HepG2 (cell line): ENCODE results near the gene UQCRC1. TPM values are rescaled to one million over a fixed set of nuclear protein-coding genes. Genes with fewer than 3 reads are reported as not detected.

Source experiments
- CC2D1A ChIP-seq: sonication (generic); formaldehyde crosslinking; IDR thresholded peaks from 2 replicates; pipeline ENCODE4 v1.8.1; 2023; ENCODE audit warnings: mild to moderate bottlenecking, missing genetic modification reagents
- CREB1 ChIP-seq, 2 experiments: fragments of 450-650 bp in 1 of 2; IDR thresholded peaks; 2 replicates each; pipeline ENCODE4 v1.6.1; 2016 to 2017; ENCODE audit warnings: control low read depth in 1 of 2, mild to moderate bottlenecking in 1 of 2, missing compliant biosample characterization in 1 of 2, missing genetic modification characterization in 1 of 2
- ELF3 ChIP-seq: IDR thresholded peaks from 2 replicates; pipeline ENCODE4 v1.6.1; 2016; ENCODE audit warnings: missing genetic modification reagents, missing compliant biosample characterization
- FOXC1 ChIP-seq: sonication (generic); formaldehyde crosslinking; IDR thresholded peaks from 2 replicates; pipeline ENCODE4 v1.8.0; 2022; ENCODE audit warnings: mild to moderate bottlenecking, missing genetic modification reagents, borderline replicate concordance
- NFATC3 ChIP-seq: sonication (generic); formaldehyde crosslinking; IDR thresholded peaks from 2 replicates; pipeline ENCODE4 v1.5.1; 2020; ENCODE audit warnings: mild to moderate bottlenecking, missing genetic modification reagents
- RARA ChIP-seq: IDR thresholded peaks from 2 replicates; pipeline ENCODE4 v1.6.1; 2016; ENCODE audit warnings: missing genetic modification reagents, missing compliant biosample characterization
- RORA ChIP-seq: sonication (generic); formaldehyde crosslinking; IDR thresholded peaks from 2 replicates; pipeline ENCODE4 v1.5.0; 2020; ENCODE audit warnings: mild to moderate bottlenecking, missing genetic modification reagents, moderate library complexity
- TOE1 ChIP-seq: sonication (generic); formaldehyde crosslinking; IDR thresholded peaks from 2 replicates; pipeline ENCODE4 v1.4.0; 2020; ENCODE audit warnings: mild to moderate bottlenecking, missing genetic modification reagents
- U2AF1 ChIP-seq: fragments of 200-400 bp; formaldehyde crosslinking; optimal IDR thresholded peaks from 2 replicates; pipeline ENCODE3; 2017; ENCODE audit warnings: mild to moderate bottlenecking, low read depth, low read length
- ZFP36 ChIP-seq: fragments of 150-350 bp; IDR thresholded peaks from 2 replicates; pipeline ENCODE4 v1.6.1; 2018; ENCODE audit warnings: borderline replicate concordance, low read length, low read depth; ENCODE audit not compliant: partially characterized antibody
- ZIK1 ChIP-seq: sonication (generic); formaldehyde crosslinking; IDR thresholded peaks from 2 replicates; pipeline ENCODE4 v1.5.0; 2020; ENCODE audit warnings: mild to moderate bottlenecking, low read depth, missing genetic modification reagents, borderline replicate concordance
- ZNF251 ChIP-seq: sonication (generic); formaldehyde crosslinking; IDR thresholded peaks from 2 replicates; pipeline ENCODE4 v1.9.0; 2021; ENCODE audit warnings: mild to moderate bottlenecking, missing genetic modification reagents
- ZNF446 ChIP-seq: sonication (generic); formaldehyde crosslinking; IDR thresholded peaks from 2 replicates; pipeline ENCODE4 v1.5.0; 2020; ENCODE audit warnings: mild to moderate bottlenecking, missing genetic modification reagents
- ZNF562 ChIP-seq: sonication (generic); formaldehyde crosslinking; IDR thresholded peaks from 2 replicates; pipeline ENCODE4 v1.8.0; 2022; ENCODE audit warnings: missing genetic modification reagents, borderline replicate concordance
- ZNF605 ChIP-seq: sonication (generic); formaldehyde crosslinking; IDR thresholded peaks from 2 replicates; pipeline ENCODE4 v1.8.0; 2022; ENCODE audit warnings: mild to moderate bottlenecking, missing genetic modification reagents
- ZNF781 ChIP-seq: sonication (generic); formaldehyde crosslinking; IDR thresholded peaks from 2 replicates; pipeline ENCODE4 v1.5.1; 2020; ENCODE audit warnings: borderline replicate concordance, mild to moderate bottlenecking, missing genetic modification reagents; ENCODE audit errors: not compliant biosample characterization
- ZNF879 ChIP-seq: sonication (generic); formaldehyde crosslinking; IDR thresholded peaks from 2 replicates; pipeline ENCODE4 v1.8.1; 2023; ENCODE audit warnings: missing genetic modification reagents
- polyA plus RNA-seq, 8 experiments: library from polyadenylated mRNA; depleted of rRNA in 3 of 8; stranded (reverse) in 7 of 8; unstranded in 1 of 8; fragments of >200 nt; fragmentation: Illumina TruSeq in 4 of 8; extraction: Trizol in 4 of 8; gene quantifications; 2 replicates each; pipeline versions ENCODE4 v1.2.1 to v1.2.3, GENCODE V29; 2011 to 2016; ENCODE audit warnings: low read depth in 4 of 8, missing spikeins in 1 of 8, mixed read lengths in 1 of 8; ENCODE audit not compliant: insufficient read depth in 1 of 8
- total RNA-seq, 5 experiments: library from RNA; depleted of rRNA; stranded (reverse); fragments of >200 nt; fragmentation: Illumina TruSeq; extraction: Trizol; gene quantifications; 2 replicates each; pipeline ENCODE4 v1.2.3, GENCODE V29; 2016; ENCODE audit warnings: low read depth in 1 of 5
- TF ChIP-seq, protein P1 (sequence below): sonication (generic); formaldehyde crosslinking; IDR thresholded peaks from 2 replicates; pipeline ENCODE4 v1.4.0; 2020; ENCODE audit warnings: mild to moderate bottlenecking, missing genetic modification reagents, borderline replicate concordance
- TF ChIP-seq, protein P2 (sequence below), 2 experiments: IDR thresholded peaks; 2 replicates each; pipeline ENCODE4 v1.6.1; 2011 to 2012; ENCODE audit warnings: low read length in 2 of 2, borderline replicate concordance in 1 of 2, low read depth in 1 of 2, mild to moderate bottlenecking in 1 of 2, moderate library complexity in 1 of 2
- TF ChIP-seq, protein P3 (sequence below): sonication (generic); formaldehyde crosslinking; IDR thresholded peaks from 2 replicates; pipeline ENCODE4 v1.5.1; 2020; ENCODE audit warnings: mild to moderate bottlenecking, missing genetic modification reagents, borderline replicate concordance
- TF ChIP-seq, protein P4 (sequence below): sonication (generic); formaldehyde crosslinking; IDR thresholded peaks from 2 replicates; pipeline ENCODE4 v1.8.1; 2023; ENCODE audit warnings: missing genetic modification reagents, mild to moderate bottlenecking, borderline replicate concordance

UQCRC1 gene
- total and polyA plus RNA-seq, 2 of the 13 experiments (the other 11 are each of a cell fraction or from before 2014, with no cell fraction given), result 316 to 680 TPM

DNA sequence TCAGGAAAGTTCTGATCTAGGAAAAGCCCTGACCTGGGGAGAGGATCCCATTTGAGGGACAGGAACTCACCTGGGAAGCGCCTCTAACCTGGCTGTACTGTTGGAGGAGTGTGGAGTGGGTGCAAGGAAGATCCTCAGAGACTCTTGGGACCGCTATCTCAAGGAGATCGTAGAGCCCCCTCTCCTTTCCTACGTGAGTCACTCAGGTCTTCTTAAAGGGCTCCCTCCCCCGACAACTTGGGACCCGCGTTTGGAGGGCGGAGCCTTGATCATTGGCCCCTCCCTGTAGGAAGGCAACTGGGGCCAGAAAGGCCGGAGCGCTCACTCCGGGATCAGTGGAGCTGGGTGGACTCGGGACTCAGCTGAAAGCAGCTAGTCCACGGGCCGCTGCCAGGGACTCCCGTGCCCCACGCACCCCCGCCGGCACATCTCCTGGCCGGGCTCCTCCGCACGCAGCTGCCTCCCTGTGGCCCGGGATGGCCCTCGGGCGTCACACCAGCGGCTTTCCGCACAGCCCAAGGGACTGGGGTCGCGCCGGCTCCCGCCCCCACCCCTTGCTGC is 25.3 kb upstream of the UQCRC1 start (continued):
- TF ChIP-seq, protein P1, sequence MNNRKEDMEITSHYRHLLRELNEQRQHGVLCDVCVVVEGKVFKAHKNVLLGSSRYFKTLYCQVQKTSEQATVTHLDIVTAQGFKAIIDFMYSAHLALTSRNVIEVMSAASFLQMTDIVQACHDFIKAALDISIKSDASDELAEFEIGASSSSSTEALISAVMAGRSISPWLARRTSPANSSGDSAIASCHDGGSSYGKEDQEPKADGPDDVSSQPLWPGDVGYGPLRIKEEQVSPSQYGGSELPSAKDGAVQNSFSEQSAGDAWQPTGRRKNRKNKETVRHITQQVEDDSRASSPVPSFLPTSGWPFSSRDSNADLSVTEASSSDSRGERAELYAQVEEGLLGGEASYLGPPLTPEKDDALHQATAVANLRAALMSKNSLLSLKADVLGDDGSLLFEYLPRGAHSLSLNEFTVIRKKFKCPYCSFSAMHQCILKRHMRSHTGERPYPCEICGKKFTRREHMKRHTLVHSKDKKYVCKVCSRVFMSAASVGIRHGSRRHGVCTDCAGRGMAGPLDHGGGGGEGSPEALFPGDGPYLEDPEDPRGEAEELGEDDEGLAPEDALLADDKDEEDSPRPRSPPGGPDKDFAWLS (CRISPR knock-in tag), result 0 out of 2 replicates have a peak, but pooled peaks have one; percentile 10
- no peak for TF ChIP-seq ZNF879 (CRISPR knock-in tag)
- TF ChIP-seq ZNF562 (CRISPR knock-in tag), result no peak
- peak; percentile 11 for TF ChIP-seq U2AF1
- TF ChIP-seq, protein P2, sequence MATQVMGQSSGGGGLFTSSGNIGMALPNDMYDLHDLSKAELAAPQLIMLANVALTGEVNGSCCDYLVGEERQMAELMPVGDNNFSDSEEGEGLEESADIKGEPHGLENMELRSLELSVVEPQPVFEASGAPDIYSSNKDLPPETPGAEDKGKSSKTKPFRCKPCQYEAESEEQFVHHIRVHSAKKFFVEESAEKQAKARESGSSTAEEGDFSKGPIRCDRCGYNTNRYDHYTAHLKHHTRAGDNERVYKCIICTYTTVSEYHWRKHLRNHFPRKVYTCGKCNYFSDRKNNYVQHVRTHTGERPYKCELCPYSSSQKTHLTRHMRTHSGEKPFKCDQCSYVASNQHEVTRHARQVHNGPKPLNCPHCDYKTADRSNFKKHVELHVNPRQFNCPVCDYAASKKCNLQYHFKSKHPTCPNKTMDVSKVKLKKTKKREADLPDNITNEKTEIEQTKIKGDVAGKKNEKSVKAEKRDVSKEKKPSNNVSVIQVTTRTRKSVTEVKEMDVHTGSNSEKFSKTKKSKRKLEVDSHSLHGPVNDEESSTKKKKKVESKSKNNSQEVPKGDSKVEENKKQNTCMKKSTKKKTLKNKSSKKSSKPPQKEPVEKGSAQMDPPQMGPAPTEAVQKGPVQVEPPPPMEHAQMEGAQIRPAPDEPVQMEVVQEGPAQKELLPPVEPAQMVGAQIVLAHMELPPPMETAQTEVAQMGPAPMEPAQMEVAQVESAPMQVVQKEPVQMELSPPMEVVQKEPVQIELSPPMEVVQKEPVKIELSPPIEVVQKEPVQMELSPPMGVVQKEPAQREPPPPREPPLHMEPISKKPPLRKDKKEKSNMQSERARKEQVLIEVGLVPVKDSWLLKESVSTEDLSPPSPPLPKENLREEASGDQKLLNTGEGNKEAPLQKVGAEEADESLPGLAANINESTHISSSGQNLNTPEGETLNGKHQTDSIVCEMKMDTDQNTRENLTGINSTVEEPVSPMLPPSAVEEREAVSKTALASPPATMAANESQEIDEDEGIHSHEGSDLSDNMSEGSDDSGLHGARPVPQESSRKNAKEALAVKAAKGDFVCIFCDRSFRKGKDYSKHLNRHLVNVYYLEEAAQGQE (IDR thresholded peaks at IDR 0.05; ENCODE audit: borderline replicate concordance in 1 of 2, low read depth in 1 of 2, low read length in 2 of 2), result no peak
- 0 out of 2 replicates have a peak, but pooled peaks have one; percentile 64 for TF ChIP-seq FOXC1 (CRISPR knock-in tag)
- peak; percentile 49; the same call in 1 of the 2 replicates for TF ChIP-seq ZIK1 (CRISPR knock-in tag)
- TF ChIP-seq CREB1 (IDR thresholded peaks at IDR 0.05), result no peak
- TF ChIP-seq CREB1 (CRISPR knock-in tag; IDR thresholded peaks at IDR 0.05), result no peak
- no peak for TF ChIP-seq ZFP36
- TF ChIP-seq, protein P3, sequence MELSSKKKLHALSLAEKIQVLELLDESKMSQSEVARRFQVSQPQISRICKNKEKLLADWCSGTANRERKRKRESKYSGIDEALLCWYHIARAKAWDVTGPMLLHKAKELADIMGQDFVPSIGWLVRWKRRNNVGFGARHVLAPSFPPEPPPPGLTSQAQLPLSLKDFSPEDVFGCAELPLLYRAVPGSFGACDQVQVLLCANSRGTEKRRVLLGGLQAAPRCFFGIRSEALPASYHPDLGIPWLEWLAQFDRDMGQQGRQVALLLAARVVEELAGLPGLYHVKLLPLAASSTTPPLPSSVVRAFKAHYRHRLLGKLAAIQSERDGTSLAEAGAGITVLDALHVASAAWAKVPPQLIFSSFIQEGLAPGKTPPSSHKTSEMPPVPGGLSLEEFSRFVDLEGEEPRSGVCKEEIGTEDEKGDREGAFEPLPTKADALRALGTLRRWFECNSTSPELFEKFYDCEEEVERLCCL, result peak; percentile 20; the same call in 1 of the 2 replicates
- TF ChIP-seq NFATC3, result 0 out of 2 replicates have a peak, but pooled peaks have one; percentile 27
- no peak; the same call in 1 of the 2 replicates for TF ChIP-seq ZNF605 (CRISPR knock-in tag)
- peak; percentile 68 for TF ChIP-seq ZNF781 (CRISPR knock-in tag)
- no peak for TF ChIP-seq RARA
- TF ChIP-seq, protein P4, sequence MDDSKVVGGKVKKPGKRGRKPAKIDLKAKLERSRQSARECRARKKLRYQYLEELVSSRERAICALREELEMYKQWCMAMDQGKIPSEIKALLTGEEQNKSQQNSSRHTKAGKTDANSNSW (CRISPR knock-in tag), result peak; percentile 64; the same call in 1 of the 2 replicates
- TF ChIP-seq CC2D1A, result no peak
- TF ChIP-seq ZNF446, result peak; percentile 29
- no peak for TF ChIP-seq TOE1 (CRISPR knock-in tag)
- TF ChIP-seq ZNF251 (CRISPR knock-in tag), result no peak
- 0 out of 2 replicates have a peak, but pooled peaks have one; percentile 4 for TF ChIP-seq ELF3 (CRISPR knock-in tag)
- TF ChIP-seq RORA (CRISPR knock-in tag), result no peak
